K562 (cell line): ENCODE results near the gene POLR2J. TPM values are rescaled to one million over a fixed set of nuclear protein-coding genes. Genes with fewer than 3 reads are reported as not detected.
A peak's percentile ranks its signal among the peaks of the same experiment; 100 is the strongest.

ENCODE experiments used
- ATAC-seq: fragments of 200-7000 bp; cut with Tn5 transposase; 3 replicates; pipeline ENCODE4 v1.9.1; 2020; ENCODE audit warnings: moderate library complexity
- BruUV-seq: library from RNA; stranded (reverse); fragments of 400-500 nt; replicated peaks from 2 replicates; lab custom pipeline; 2021; lab: Mats Ljungman, UMichigan
- CTCF ChIA-PET: fragments of 300-600 bp; formaldehyde crosslinking; extraction: SDS; loops from one replicate; lab custom pipeline; 2021; ENCODE audit warnings: low intra/inter-chr PET ratio; lab: Yijun Ruan, JAX
- POLR2A ChIA-PET: fragments of 300-600, 350-650 bp; sonication (Branson Sonifier 250); formaldehyde crosslinking; extraction: SDS; loops from one replicate; lab custom pipeline; 2021; ENCODE audit warnings: antibody characterized with exemption, inconsistent platforms; lab: Yijun Ruan, JAX
- DNase-seq, 4 experiments: peaks; one replicate each; pipeline versions ENCODE4 v3.0.0 to v3.0.0-alpha.2; 2011 to 2018; ENCODE audit warnings: low spot score in 3 of 4, mixed read lengths in 3 of 4; ENCODE audit errors: extremely low read depth in 1 of 4
- FAIRE-seq: peaks from 2 replicates; lab custom pipeline; 2011; peaks lifted over from hg19 to GRCh38; lab: Jason Lieb, UNC
- H2AFZ ChIP-seq: 2 replicates; pipeline ENCODE4 v1.6.0; 2011; ENCODE audit warnings: low read depth, low read length, control low read depth, inconsistent platforms
- H3K27ac ChIP-seq: fragments of 200-600 bp; 3 replicates; pipeline ENCODE4 v1.8.0; 2011; ENCODE audit warnings: low read depth, mild to moderate bottlenecking, control low read depth, inconsistent platforms, low read length, moderate library complexity, mixed read lengths; ENCODE audit errors: extremely low read depth
- H3K27me3 ChIP-seq, 2 experiments: fragments of 300-600 bp in 1 of 2; 2 replicates in 1 of 2; 3 replicates in 1 of 2; pipeline versions ENCODE4 v1.6.0 to v1.8.0; 2011; ENCODE audit warnings: inconsistent platforms in 2 of 2, low read length in 2 of 2, mild to moderate bottlenecking in 1 of 2, mixed read lengths in 1 of 2, moderate library complexity in 1 of 2; ENCODE audit not compliant: control insufficient read depth in 2 of 2, insufficient read depth in 2 of 2
- H3K36me3 ChIP-seq: fragments of 300-600 bp; 3 replicates; pipeline ENCODE4 v1.8.0; 2011; ENCODE audit warnings: mild to moderate bottlenecking, low read length, inconsistent platforms; ENCODE audit not compliant: control insufficient read depth, insufficient read depth
- H3K4me1 ChIP-seq, 2 experiments: fragments of 200-600 bp in 1 of 2; replicated peaks in 1 of 2; 2 replicates in 1 of 2; 3 replicates in 1 of 2; pipeline versions ENCODE4 v1.5.1 to v1.8.0; 2011; ENCODE audit warnings: inconsistent platforms in 2 of 2, low read length in 2 of 2, mild to moderate bottlenecking in 1 of 2, mixed read lengths in 1 of 2, moderate library complexity in 1 of 2; ENCODE audit not compliant: control insufficient read depth in 2 of 2, insufficient read depth in 2 of 2
- H3K4me2 ChIP-seq: 2 replicates; pipeline ENCODE4 v1.6.1; 2011; ENCODE audit warnings: low read length, control low read depth, inconsistent platforms, mixed read lengths; ENCODE audit not compliant: insufficient read depth
- H3K4me3 ChIP-seq: fragments of 200-600 bp; sonication (generic), shearing (Covaris generic); 2 replicates; pipeline ENCODE4 v1.5.1; 2016; ENCODE audit warnings: control low read depth, inconsistent platforms
- H3K79me2 ChIP-seq: fragments of 200-600 bp; 3 replicates; pipeline ENCODE4 v1.8.0; 2011; ENCODE audit warnings: low read length, inconsistent platforms; ENCODE audit not compliant: control insufficient read depth, insufficient read depth
- H3K9ac ChIP-seq, 2 experiments: 2 replicates each; pipeline versions ENCODE4 v1.6.0 to v1.6.1; 2011; ENCODE audit warnings: low read depth in 2 of 2, low read length in 2 of 2, control low read depth in 1 of 2, inconsistent platforms in 1 of 2, mild to moderate bottlenecking in 1 of 2, mixed read lengths in 1 of 2; ENCODE audit not compliant: insufficient read depth in 1 of 2
- H3K9me1 ChIP-seq: one replicate; pipeline ENCODE4 v1.6.0; 2011; ENCODE audit warnings: inconsistent platforms, mild to moderate bottlenecking, low read length, moderate library complexity; ENCODE audit not compliant: control insufficient read depth, insufficient read depth
- H3K9me3 ChIP-seq: replicated peaks from 2 replicates; pipeline ENCODE4 v1.5.1; 2011; ENCODE audit warnings: low read depth, low read length, inconsistent platforms; ENCODE audit not compliant: control insufficient read depth, insufficient read depth
- H4K20me1 ChIP-seq: replicated peaks from 2 replicates; pipeline ENCODE4 v1.6.1; 2011; ENCODE audit warnings: low read length, inconsistent platforms, mixed read lengths; ENCODE audit not compliant: control insufficient read depth, insufficient read depth
- CEBPZ ChIP-seq: fragments of 150-350 bp; IDR thresholded peaks from 2 replicates; pipeline ENCODE4 v1.6.1; 2014; ENCODE audit warnings: low read depth, mild to moderate bottlenecking, low read length, borderline replicate concordance
- EP400 ChIP-seq: fragments of 450-650 bp; IDR thresholded peaks from 2 replicates; pipeline ENCODE4 v1.6.1; 2017; ENCODE audit warnings: antibody characterized with exemption, mild to moderate bottlenecking, moderate library complexity
- GABPB1 ChIP-seq: sonication (generic); formaldehyde crosslinking; IDR thresholded peaks from 2 replicates; pipeline ENCODE4 v1.8.0; 2022; ENCODE audit warnings: mild to moderate bottlenecking, missing genetic modification reagents
- GTF3C2 ChIP-seq: IDR thresholded peaks from 3 replicates; pipeline ENCODE4 v1.6.1; 2011; ENCODE audit warnings: borderline replicate concordance, mild to moderate bottlenecking, moderate library complexity; ENCODE audit not compliant: insufficient read length; ENCODE audit errors: extremely low read depth
- STAT5B ChIP-seq: fragments of 250-450 bp; sonication (Bioruptor Pico); IDR thresholded peaks from 2 replicates; pipeline ENCODE4 v1.8.0; 2021; ENCODE audit warnings: mild to moderate bottlenecking, inconsistent platforms
- TARDBP ChIP-seq: fragments of 450-650 bp; IDR thresholded peaks from 2 replicates; pipeline ENCODE4 v1.6.1; 2016
- ZFP36 ChIP-seq: fragments of 150-350 bp; IDR thresholded peaks from 2 replicates; pipeline ENCODE4 v1.6.1; 2018; ENCODE audit warnings: low read length, low read depth; ENCODE audit not compliant: partially characterized antibody
- ZNF263 ChIP-seq: sonication (generic); formaldehyde crosslinking; IDR thresholded peaks from 2 replicates; pipeline ENCODE4 v1.8.0; 2022; ENCODE audit warnings: mild to moderate bottlenecking, missing genetic modification reagents, borderline replicate concordance
- WGBS: fragments of 100-300 bp; shearing (Covaris generic); methylation state at CpG from one replicate; pipeline ENCODE4 v1.1.6; 2016; ENCODE audit warnings: low coverage, mixed read lengths; ENCODE audit not compliant: insufficient coverage; ENCODE audit errors: missing lambda C conversion rate; 5-methylcytosine and 5-hydroxymethylcytosine counted together
- in situ Hi-C: fragments of 300-500 bp; cut with MboI; formaldehyde crosslinking; loops from 4 replicates; pipeline ENCODE4 v1.15.0; 2018; ENCODE audit warnings: inconsistent platforms, mixed read lengths
- intact Hi-C: fragments of 100-400 bp; cut with micrococcal nuclease; formaldehyde crosslinking; loops from 2 replicates; pipeline ENCODE4 v1.14.2; 2022
- polyA plus RNA-seq, 8 experiments: library from polyadenylated mRNA; depleted of rRNA in 4 of 8; stranded (reverse) in 5 of 8; unstranded in 3 of 8; fragments of >200 nt; fragmentation: Nextera tagmentation in 2 of 8; fragmentation: Illumina TruSeq in 1 of 8; extraction: Ambion mirVana in 2 of 8; extraction: Trizol in 1 of 8; gene quantifications; 2 replicates each; pipeline versions ENCODE4 v1.2.1 to v1.2.3, GENCODE V29; 2011 to 2014; ENCODE audit warnings: inconsistent platforms in 1 of 8, missing spikeins in 1 of 8
- total RNA-seq, 7 experiments: library from RNA; depleted of rRNA in 6 of 7; stranded (reverse); fragments of >200 nt in 6 of 7; fragmentation: Illumina TruSeq in 2 of 7; extraction: Trizol in 2 of 7; gene quantifications; 2 replicates each; pipeline versions ENCODE4 v1.2.1 to v1.2.3, GENCODE V29; 2011 to 2021; ENCODE audit warnings: low replicate concordance in 1 of 7
- TF ChIP-seq, protein P1 (sequence below), 2 experiments: fragments of 250-450 bp in 1 of 2; fragments of 450-650 bp in 1 of 2; sonication (Bioruptor Pico) in 1 of 2; IDR thresholded peaks; 2 replicates each; pipeline versions ENCODE4 v1.6.1 to v1.8.0; 2016 to 2021; ENCODE audit warnings: mild to moderate bottlenecking in 2 of 2, moderate library complexity in 2 of 2, missing compliant biosample characterization in 1 of 2, missing genetic modification characterization in 1 of 2
- TF ChIP-seq, protein P2 (sequence below), 2 experiments: fragments of 150-350 bp in 1 of 2; IDR thresholded peaks; 2 replicates each; pipeline ENCODE4 v1.6.1; 2012 to 2016; ENCODE audit warnings: low read depth in 2 of 2, low read length in 2 of 2, mild to moderate bottlenecking in 1 of 2, moderate library complexity in 1 of 2

Gene POLR2J
- total and polyA plus RNA-seq, 9 of the 15 experiments (the other 6 are each of a cell fraction or from before 2014, with no cell fraction given): 32.3 to 220 (median 113) TPM

- DNase-seq (no peak), ATAC-seq (no peak), FAIRE-seq (peak; percentile 58)
- POLR2A ChIA-PET: interaction anchor here (0.7 to 0.8 kb wide), 2 partner anchors 9 to 21 kb away, joined by 3 to 4 read pairs; no protein-coding TSS in a partner anchor
- peaks cover 4 to 42% of the 10 kb centered on the region in 2 experiments; a peak in 3 of 5 replicates for H3K4me1 ChIP-seq
- no peak overlapping the region for H3K27ac ChIP-seq
- 0 out of 4 replicates have a peak overlapping the region, but pooled peaks of 1 of the 2 experiments have one; percentile 8 for H3K9ac ChIP-seq
- H4K20me1 ChIP-seq: no peaks in the 10 kb centered on the region
- intact Hi-C loops: no loop called here
- H3K4me2 ChIP-seq: no peak overlapping the region
- CTCF ChIA-PET: no interaction called here
- peaks cover 43% of the 10 kb centered on the region; the same call in 2 of the 3 replicates for H3K36me3 ChIP-seq
- peaks cover 3% of the 10 kb centered on the region for H3K9me1 ChIP-seq
- WGBS: 76% methylated on average over 8 of the region's 8 CpGs
- no peak overlapping the region for H3K4me3 ChIP-seq
- H3K9me3 ChIP-seq: no peaks in the 10 kb centered on the region
- H2AFZ ChIP-seq: no peak overlapping the region
- no TSS peak for BruUV-seq
- H3K27me3 ChIP-seq: no peaks in the 10 kb centered on the region
- H3K79me2 ChIP-seq: peaks cover 39% of the 10 kb centered on the region
- in situ Hi-C loops: loop anchor here (25.0 kb wide), 2 partner anchors 102 to 202 kb away; partner anchors contain the start of genes POLR2J2, POLR2J3, SPDYE2 and SPDYE2B
- TF ChIP-seq GTF3C2 (no peak), GABPB1 (CRISPR knock-in tag) (no peak), STAT5B (CRISPR knock-in tag) (no peak), ZFP36 (no peak), CEBPZ (no peak), TARDBP (no peak), ZNF263 (CRISPR knock-in tag) (no peak), EP400 (no peak)
- TF ChIP-seq, protein P1, sequence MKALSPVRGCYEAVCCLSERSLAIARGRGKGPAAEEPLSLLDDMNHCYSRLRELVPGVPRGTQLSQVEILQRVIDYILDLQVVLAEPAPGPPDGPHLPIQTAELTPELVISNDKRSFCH (CRISPR knock-in tag; IDR thresholded peaks at IDR 0.05): no peak
- TF ChIP-seq, protein P1 (tag; IDR thresholded peaks at IDR 0.05): no peak
- TF ChIP-seq, protein P2, sequence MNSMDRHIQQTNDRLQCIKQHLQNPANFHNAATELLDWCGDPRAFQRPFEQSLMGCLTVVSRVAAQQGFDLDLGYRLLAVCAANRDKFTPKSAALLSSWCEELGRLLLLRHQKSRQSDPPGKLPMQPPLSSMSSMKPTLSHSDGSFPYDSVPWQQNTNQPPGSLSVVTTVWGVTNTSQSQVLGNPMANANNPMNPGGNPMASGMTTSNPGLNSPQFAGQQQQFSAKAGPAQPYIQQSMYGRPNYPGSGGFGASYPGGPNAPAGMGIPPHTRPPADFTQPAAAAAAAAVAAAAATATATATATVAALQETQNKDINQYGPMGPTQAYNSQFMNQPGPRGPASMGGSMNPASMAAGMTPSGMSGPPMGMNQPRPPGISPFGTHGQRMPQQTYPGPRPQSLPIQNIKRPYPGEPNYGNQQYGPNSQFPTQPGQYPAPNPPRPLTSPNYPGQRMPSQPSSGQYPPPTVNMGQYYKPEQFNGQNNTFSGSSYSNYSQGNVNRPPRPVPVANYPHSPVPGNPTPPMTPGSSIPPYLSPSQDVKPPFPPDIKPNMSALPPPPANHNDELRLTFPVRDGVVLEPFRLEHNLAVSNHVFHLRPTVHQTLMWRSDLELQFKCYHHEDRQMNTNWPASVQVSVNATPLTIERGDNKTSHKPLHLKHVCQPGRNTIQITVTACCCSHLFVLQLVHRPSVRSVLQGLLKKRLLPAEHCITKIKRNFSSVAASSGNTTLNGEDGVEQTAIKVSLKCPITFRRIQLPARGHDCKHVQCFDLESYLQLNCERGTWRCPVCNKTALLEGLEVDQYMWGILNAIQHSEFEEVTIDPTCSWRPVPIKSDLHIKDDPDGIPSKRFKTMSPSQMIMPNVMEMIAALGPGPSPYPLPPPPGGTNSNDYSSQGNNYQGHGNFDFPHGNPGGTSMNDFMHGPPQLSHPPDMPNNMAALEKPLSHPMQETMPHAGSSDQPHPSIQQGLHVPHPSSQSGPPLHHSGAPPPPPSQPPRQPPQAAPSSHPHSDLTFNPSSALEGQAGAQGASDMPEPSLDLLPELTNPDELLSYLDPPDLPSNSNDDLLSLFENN (IDR thresholded peaks at IDR 0.05; ENCODE audit: low read depth in 2 of 2, low read length in 2 of 2): no peak
Measured at GRCh38 chr7:102460467-102460866, 18.3 kb downstream of the POLR2J start.
